ENCODE results near the gene MED8.
A peak's percentile ranks its signal among the peaks of the same experiment; 100 is the strongest.

The MED8 gene

GRCh38 chr1:43358121-43358745 is 31.4 kb downstream of the MED8 start:
- no peak for FAIRE-seq

- no peak for FAIRE-seq
Observed at GRCh38 chr1:43357251-43357650, 32.3 kb downstream of the MED8 start.

DNA sequence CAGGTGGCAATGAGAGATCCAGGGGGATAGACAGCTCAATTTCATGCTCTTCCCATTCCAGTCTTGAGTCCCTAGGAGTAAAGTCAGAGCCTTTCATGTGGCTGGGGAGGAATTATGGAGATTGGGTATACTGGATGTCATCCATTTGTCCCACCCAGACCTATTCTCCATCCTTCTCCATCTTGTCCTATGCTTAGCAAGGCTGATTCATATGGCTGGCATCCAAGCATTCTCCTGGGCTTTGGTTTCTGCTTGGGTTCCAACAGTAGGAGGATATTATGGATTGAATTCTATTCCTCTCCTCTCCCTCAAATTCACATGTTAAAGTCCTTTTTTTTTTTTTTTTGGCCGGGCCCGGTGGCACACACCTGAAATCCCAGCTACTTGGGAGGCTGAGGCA is 34.7 kb downstream of the MED8 start:
- FAIRE-seq, result no peak

DNA sequence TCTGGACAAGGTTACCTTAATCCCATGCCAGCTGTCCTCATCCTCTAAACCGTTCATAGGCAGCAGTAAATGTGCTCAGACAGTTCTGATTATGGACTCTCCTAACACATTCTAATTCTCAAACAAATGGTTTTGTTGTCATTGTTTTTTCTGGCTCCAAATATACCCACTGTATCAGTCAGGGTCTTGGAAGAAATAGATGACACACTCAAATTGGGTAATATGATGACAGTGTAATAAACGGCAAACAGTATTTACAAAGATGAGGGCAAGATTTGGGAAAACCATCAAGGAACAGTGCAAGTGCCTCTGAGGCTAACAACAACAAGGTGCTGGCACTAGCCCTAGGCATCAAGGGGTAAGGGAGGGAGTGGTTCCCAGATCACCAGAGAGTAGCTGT is 35.1 kb downstream of the MED8 start:
- no peak for FAIRE-seq

DNA sequence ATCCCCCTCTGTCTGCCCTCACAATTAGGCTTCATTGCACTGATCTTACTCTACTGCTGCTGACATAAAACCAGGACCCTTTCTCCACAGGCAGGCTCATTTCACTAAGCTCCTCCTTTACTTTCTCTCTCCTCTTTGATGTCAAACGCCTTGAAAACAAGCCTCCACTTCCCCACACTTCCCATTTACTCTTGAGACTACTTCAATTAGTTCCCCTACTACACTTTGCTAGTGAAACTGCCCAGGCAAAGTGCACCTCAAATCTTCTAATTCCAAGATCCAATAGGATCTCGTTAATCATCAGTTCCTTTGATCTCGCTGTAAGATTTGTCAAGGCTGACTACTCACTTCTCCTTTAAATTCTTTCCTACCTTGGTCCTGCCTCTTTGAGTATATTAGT is 36.7 kb downstream of the MED8 start:
- no peak for FAIRE-seq

DNA sequence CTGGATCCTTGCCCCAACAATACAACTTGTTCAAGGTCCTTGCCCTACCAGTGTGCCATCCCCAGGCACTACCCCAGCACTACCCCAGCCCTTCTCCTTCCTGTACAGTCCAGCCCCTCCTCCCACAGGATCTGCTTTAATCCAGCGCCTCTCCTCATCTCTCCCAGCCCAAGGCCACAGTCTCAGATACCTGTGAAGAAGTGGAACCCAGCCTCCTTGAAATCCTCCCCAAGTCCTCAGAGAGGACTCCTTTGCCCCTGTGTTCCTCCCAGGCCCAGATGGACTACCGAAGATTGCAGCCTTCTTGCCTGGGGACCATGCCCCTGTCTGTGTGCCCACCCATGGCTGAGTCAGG is 37.3 kb downstream of the MED8 start:
- FAIRE-seq, result no peak

DNA sequence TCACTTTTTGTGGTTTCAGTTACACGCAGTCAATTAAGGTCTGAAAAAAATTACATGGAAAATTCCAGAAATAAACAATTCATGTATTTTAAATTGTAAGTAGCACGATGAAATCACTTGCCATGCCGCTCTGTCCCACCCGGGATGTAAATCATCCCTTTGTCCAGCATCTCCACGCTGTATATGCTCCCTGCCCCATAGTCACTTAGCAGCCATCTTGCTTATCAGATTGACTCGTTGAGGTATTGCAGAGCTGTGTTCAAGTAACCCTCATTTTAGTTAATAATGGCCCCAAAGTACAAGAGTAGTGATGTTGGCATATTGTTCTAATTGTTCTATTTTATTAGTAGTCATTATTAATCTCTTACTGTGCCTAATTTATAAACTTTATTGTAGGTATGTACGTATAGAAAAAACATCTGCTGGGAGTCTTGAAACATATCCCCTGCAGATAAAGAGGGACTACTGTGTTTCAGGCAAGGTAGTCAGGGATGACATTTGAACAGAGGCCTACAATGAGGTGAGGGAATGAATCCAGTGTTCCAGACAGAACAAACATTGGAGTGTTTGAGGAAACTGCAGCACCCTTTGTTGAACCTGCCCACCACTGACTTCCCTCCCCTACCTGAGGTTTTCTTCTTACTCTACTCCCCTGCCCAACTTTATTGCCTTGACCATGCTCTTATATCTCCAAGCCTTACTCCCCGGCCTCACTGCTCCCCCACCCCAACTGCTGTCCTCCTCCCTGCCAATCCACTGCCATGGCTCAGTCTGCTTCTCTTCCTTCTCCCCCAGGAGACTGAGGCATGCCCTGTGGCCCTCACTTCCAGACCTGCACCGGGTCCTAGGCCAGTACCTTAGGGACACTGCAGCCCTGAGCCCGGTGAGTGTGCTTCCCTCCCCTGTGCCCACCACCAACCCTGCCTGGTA is 37.9 kb downstream of the MED8 start:
- FAIRE-seq, result no peak

- FAIRE-seq, result no peak
Observed at GRCh38 chr1:43350976-43351375, 38.6 kb downstream of the MED8 start.

- FAIRE-seq, result no peak
Observed at GRCh38 chr1:43349594-43350306, 39.9 kb downstream of the MED8 start.

GRCh38 chr1:43348809-43349593 is 40.6 kb downstream of the MED8 start:
- peak; percentile 72 for FAIRE-seq

DNA sequence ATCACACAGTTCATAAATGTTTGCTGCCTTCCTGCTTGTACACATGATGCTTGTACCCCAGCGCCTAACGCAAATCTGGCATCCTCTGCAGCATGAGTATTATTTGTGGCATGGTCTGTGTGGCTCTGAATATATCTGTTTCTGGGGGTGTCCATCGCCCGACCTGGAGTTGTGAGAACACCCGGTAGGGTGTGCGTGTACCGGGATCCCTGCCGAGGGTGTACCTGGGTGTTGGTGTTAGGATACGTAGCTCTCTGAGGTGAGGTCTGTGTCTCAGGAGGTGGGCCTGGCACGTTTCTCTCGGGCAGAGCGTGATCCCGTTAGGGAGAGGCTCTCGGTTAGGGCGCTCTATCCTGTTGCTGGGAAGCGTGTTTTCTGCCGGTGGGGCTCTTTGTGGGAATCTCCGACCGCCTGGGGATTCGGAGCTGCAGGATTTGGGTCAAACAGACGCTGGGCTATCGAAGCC is 41.2 kb downstream of the MED8 start:
- no peak for FAIRE-seq

DNA sequence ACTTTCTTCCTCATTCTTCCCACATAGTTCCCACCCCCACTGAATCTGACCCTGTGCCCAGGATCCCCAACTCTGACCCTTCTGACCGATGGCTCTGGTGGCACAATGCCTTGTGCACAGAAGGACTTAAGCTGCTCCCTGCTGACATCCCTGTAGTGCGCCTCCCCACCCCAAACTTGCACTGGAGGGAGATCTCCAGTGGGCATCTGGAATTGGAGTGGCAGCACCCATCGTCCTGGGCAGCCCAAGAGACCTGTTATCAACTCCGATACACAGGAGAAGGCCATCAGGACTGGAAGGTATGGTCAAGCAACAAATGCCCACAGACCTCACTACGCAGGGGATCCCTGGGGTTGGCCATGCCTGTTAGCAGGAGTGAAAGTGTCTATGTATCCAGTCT is 43.0 kb downstream of the MED8 start:
- no peak for FAIRE-seq

DNA sequence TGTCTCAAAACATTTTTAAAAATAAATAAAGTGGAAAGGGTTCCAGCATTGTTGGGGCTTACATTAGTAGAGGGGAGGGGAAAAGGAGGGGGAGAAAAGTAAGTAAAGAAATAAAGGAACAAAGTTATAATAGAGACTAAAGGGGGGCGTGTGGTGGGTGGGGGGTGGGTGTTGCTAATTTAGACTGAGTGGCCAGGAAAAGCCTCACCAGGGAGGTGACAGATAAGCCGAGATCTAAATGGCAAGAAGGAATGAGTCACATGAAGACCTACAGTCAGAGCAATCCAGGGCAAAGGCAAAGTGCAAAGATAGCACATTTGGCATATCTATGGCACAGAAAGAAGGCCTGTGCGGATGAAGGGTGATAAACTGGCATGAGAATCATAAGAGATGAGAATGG is 44.5 kb downstream of the MED8 start:
- no peak for FAIRE-seq

DNA sequence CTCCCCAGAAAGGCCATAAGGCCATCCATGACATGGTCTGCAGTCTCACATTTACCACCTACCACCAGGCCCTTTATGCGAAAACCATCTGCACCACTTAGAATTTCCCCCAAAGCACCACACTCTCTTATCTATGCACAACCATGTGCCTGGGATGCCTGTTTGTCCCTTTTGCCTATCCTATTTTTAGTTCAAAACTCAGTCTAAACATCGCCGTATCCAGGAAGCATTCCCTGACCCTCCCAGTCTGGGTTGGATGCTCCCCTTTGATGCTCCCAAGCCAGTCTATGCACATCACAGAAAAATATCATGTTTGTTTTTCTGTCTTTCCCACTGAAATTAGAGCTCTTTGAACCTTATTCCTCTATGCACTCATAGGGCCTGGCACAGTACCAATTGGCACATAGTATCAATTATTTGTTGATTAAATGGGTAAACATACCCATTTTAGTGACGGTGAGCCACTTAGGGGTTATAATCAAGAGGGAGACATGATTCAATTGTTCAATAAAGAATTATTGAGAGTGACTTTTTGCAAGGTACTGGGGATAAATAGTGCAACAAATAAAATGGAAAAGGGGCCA is 45.2 kb downstream of the MED8 start:
- no peak for FAIRE-seq

GRCh38 chr1:43340559-43340958 is 49.0 kb downstream of the MED8 start:
- FAIRE-seq, result no peak

- no peak for FAIRE-seq
Observed at GRCh38 chr1:43339584-43340232, 49.9 kb downstream of the MED8 start.

DNA sequence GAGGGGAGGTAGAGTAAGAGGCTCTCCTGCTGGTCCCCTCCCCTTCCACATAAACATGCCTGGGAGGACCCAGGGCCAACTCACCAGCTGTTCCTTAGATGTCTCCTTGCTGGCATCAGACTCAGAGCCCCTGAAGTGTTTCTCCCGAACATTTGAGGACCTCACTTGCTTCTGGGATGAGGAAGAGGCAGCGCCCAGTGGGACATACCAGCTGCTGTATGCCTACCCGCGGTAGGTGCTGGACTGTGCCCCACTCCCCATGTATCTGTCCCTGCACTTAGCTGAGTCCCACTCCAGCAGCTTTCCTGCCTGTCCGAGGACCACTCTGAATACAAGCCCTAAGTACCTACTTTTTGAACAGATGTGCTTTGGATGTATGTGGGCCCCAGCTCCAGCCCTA is 51.6 kb downstream of the MED8 start:
- no peak for FAIRE-seq

GRCh38 chr1:43337588-43337987 is 52.0 kb downstream of the MED8 start, which contains the start of gene MPL:
Gene MPL (plus strand): TSS chr1:43337818. CDS start chr1:43337849, 31 bp downstream.
- FAIRE-seq, result no peak

GRCh38 chr1:43334453-43335205 is 55.0 kb downstream of the MED8 start:
- no peak for FAIRE-seq
